AG04449 (cell line): ENCODE data around the gene NEUROG1.

Experiments
- CTCF ChIA-PET: fragments of 350-600 bp; formaldehyde crosslinking; extraction: SDS; loops from one replicate; lab custom pipeline; 2021; ENCODE audit warnings: antibody characterized with exemption; lab: Yijun Ruan, JAX
- POLR2A ChIA-PET: fragments of 400-600, 350-600 bp; formaldehyde crosslinking; extraction: SDS; loops from one replicate; lab custom pipeline; 2020; ENCODE audit warnings: antibody characterized with exemption, inconsistent platforms; lab: Yijun Ruan, JAX
- DNase-seq: peaks from one replicate; pipeline ENCODE4 v3.0.0-alpha.2; 2010; ENCODE audit warnings: low read depth, low spot score
- H3K4me3 ChIP-seq: 2 replicates; pipeline ENCODE4 v1.5.1; 2011; ENCODE audit warnings: low read depth, mild to moderate bottlenecking, control low read depth, low read length
- TF ChIP-seq, protein P1 (sequence below): IDR thresholded peaks from one replicate; pipeline ENCODE4 v1.5.1; 2011; ENCODE audit warnings: mild to moderate bottlenecking, moderate library complexity, low read length, control low read depth, inconsistent platforms; ENCODE audit not compliant: insufficient read depth; ENCODE audit errors: missing control alignments

Gene NEUROG1

DNA sequence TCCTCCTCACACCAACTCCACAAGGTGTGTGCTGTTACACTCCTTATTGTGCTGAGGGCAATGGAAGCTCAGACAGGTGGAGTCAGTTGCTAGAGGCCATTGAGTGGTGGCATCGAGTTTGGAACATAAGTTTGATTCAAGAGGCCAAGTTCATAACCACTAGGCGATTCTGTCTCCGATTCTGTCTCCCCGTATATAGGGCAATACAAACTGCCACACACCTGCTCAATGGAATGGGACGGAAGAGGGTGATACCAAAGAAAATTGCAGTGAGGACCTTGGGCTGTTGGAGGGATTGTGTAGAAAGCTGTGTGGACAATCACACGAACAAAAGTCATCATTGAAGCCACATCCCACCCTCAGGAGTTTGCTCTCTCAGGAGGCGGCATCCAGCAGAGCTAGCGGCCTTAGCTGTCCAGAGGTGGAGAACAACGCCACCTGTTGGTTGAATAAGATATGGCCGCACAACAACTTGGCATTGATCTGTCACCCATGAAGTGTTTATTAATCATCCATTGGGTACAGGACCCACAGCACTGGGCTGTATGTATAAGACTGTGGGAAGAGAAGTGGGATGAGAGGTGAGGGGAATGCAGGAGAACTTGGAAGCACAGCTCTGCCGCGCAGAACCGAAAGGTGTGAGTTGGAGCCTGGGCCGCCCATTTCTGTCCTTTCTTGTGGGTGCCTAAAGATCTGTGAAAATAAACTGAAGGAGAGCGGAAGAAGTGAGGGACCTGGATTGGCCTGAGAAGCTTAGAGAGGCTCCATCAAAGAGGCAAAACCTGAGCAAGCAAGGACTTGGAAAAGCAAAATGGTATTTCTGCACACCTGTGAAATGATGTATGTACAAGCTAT is 16.1 kb upstream of the NEUROG1 start:
- DNase-seq = no peak
- TF ChIP-seq, protein P1, sequence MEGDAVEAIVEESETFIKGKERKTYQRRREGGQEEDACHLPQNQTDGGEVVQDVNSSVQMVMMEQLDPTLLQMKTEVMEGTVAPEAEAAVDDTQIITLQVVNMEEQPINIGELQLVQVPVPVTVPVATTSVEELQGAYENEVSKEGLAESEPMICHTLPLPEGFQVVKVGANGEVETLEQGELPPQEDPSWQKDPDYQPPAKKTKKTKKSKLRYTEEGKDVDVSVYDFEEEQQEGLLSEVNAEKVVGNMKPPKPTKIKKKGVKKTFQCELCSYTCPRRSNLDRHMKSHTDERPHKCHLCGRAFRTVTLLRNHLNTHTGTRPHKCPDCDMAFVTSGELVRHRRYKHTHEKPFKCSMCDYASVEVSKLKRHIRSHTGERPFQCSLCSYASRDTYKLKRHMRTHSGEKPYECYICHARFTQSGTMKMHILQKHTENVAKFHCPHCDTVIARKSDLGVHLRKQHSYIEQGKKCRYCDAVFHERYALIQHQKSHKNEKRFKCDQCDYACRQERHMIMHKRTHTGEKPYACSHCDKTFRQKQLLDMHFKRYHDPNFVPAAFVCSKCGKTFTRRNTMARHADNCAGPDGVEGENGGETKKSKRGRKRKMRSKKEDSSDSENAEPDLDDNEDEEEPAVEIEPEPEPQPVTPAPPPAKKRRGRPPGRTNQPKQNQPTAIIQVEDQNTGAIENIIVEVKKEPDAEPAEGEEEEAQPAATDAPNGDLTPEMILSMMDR = peak; percentile 81
- POLR2A ChIA-PET = interaction anchor here (1.0 kb wide), 1 partner anchor 86 kb away, joined by 3 read pairs; no protein-coding TSS in a partner anchor
- CTCF ChIA-PET = interaction anchor here (0.9 to 35.6 kb wide), 31 partner anchors 11 to 330 kb away, joined by 3 to 2422 read pairs (median 5); partner anchors contain the start of genes DCANP1, NEUROG1 and TIFAB
- no peak overlapping the region for H3K4me3 ChIP-seq

DNA sequence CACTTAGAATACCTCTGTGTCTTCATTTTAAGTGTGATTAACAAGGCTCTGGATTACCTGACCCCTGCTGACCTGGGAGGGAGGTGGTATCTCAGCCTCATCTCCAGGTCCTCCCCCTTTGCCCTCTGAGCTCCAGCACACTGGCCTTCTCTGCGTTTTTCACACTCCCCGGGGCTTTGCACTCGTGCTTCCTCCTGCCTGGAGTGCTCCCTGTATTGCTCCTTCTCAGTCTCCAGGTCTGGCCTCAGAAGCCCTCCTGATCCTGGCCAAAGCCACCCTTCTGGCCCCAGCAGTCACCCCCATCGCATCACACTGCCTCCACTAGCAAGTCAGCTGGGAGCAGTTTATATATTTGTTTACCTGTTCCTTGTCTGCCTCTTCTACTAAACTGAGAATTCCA is 13.6 kb upstream of the NEUROG1 start:
- CTCF ChIA-PET = interaction anchor here (0.7 to 35.6 kb wide), 13 partner anchors 12 to 280 kb away, joined by 3 to 2422 read pairs (median 12); partner anchors contain the start of genes DCANP1 and TIFAB
- no peak overlapping the region for H3K4me3 ChIP-seq
- no peak for DNase-seq
- TF ChIP-seq, protein P1 = no peak
- POLR2A ChIA-PET = no interaction called here

DNA sequence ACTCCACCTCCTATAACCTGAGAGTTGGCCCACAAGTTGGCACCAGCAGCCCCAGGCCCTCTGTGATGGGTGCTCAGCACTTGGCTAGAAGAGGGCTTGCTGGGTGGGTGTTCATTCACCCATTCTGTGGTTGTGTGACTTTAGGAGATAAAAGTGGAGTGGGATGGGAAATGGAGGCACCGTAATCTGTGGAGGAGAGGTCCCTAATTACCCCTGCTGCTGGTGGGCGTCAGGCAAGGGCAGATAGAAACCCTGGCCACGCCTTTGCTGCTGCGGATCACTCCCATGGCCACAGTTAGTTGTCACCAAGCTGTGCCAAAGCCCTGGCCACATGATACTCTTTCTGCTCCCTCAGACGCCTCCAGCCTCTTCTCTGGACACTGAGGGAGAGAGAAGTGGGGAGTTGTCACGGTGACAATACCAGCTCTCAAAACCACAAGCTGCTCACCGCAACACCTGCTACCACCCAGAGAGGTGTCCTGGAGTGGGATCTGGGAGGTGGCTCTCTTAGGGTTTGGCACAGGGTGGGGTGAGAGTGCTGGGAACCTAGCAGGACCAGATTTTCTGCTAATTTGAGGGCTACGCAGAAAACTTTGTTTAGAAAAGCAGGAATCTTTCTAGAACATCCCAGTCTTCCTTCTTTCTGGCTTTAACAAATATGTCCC is 12.0 kb upstream of the NEUROG1 start:
- TF ChIP-seq, protein P1 = no peak
- DNase-seq = no peak
- ChIA-PET CTCF (interaction anchor here (0.7 to 35.6 kb wide), 6 partner anchors 8 to 85 kb away, joined by 3 to 2422 read pairs (median 45); partner anchors contain the start of genes DCANP1 and TIFAB), POLR2A (no interaction called here)
- no peak overlapping the region for H3K4me3 ChIP-seq

- ChIA-PET CTCF (interaction anchor here (1.1 to 35.6 kb wide), 3 partner anchors 9 to 85 kb away, joined by 5 to 2422 read pairs (median 358); partner anchors contain the start of genes DCANP1 and TIFAB), POLR2A (no interaction called here)
- H3K4me3 ChIP-seq = no peak overlapping the region
- no peak for DNase-seq
- TF ChIP-seq, protein P1 = no peak
Measured at GRCh38 chr5:135546912-135547311, 11.1 kb upstream of the NEUROG1 start.

- no peak for DNase-seq
- no peak overlapping the region for H3K4me3 ChIP-seq
- ChIA-PET POLR2A (no interaction called here), CTCF (interaction anchor here (11.5 to 35.6 kb wide), 2 partner anchors 20 to 84 kb away, joined by 358 to 2422 read pairs; partner anchors contain the start of genes DCANP1 and TIFAB)
- TF ChIP-seq, protein P1 = no peak
Measured at GRCh38 chr5:135546101-135546500, 10.3 kb upstream of the NEUROG1 start.
